CD4-positive, alpha-beta T cell treated with Interferon gamma for 1 hour (primary cell): ENCODE results near the gene ZBTB22.
"Not testable (repeated sequence)": the region's sequence is repeated elsewhere in the genome, so short reads cannot be mapped to it uniquely, and the experiment has no call there.

Experiments used
- DNase-seq: peaks from one replicate; pipeline ENCODE4 v3.0.0-alpha.2; 2020

The ZBTB22 gene

GRCh38 chr6:33317669-33318425, at the start of gene ZBTB22:
Gene ZBTB22 (minus strand): TSS chr6:33317744. CDS start chr6:33316916, 828 bp downstream.
- DNase-seq, result peak; percentile 96

- DNase-seq, result no peak
Measured at GRCh38 chr6:33367009-33367714, 49.6 kb upstream of the ZBTB22 start.

GRCh38 chr6:33365206-33365971, 47.8 kb upstream of the ZBTB22 start:
- DNase-seq, result not testable (repeated sequence)

GRCh38 chr6:33364475-33365205, 47.1 kb upstream of the ZBTB22 start:
- DNase-seq, result not testable (repeated sequence)

- DNase-seq, result not testable (repeated sequence)
Measured at GRCh38 chr6:33363486-33363885, 45.9 kb upstream of the ZBTB22 start.

- no peak for DNase-seq
Measured at GRCh38 chr6:33359331-33359730, 41.8 kb upstream of the ZBTB22 start.

- DNase-seq, result not testable (repeated sequence)
Measured at GRCh38 chr6:33357160-33357871, 39.8 kb upstream of the ZBTB22 start.

GRCh38 chr6:33356295-33356694, 38.8 kb upstream of the ZBTB22 start:
- no peak for DNase-seq

GRCh38 chr6:33355860-33356259, 38.3 kb upstream of the ZBTB22 start:
- DNase-seq, result not testable (repeated sequence)

- no peak for DNase-seq
Measured at GRCh38 chr6:33347816-33348215, 30.3 kb upstream of the ZBTB22 start.

GRCh38 chr6:33346972-33347371, 29.4 kb upstream of the ZBTB22 start:
- not testable (repeated sequence) for DNase-seq

GRCh38 chr6:33344701-33345697, 27.5 kb upstream of the ZBTB22 start:
- DNase-seq, result peak; percentile 76

- peak; percentile 83 for DNase-seq
Measured at GRCh38 chr6:33343953-33344611, 26.5 kb upstream of the ZBTB22 start.

- DNase-seq, result not testable (repeated sequence)
Measured at GRCh38 chr6:33343606-33343952, 26.0 kb upstream of the ZBTB22 start.

- no peak for DNase-seq
Measured at GRCh38 chr6:33339193-33339592, 21.6 kb upstream of the ZBTB22 start.

- no peak for DNase-seq
Measured at GRCh38 chr6:33336495-33336894, 19.0 kb upstream of the ZBTB22 start.

- no peak for DNase-seq
Measured at GRCh38 chr6:33335916-33336315, 18.4 kb upstream of the ZBTB22 start.

- no peak for DNase-seq
Measured at GRCh38 chr6:33333666-33334065, 16.1 kb upstream of the ZBTB22 start.

GRCh38 chr6:33330736-33331135, 13.2 kb upstream of the ZBTB22 start:
- no peak for DNase-seq

- no peak for DNase-seq
Measured at GRCh38 chr6:33329058-33329457, 11.5 kb upstream of the ZBTB22 start.
